GM23248 (cell line): ENCODE measurements around the gene TSPEAR. TPM values are rescaled to one million over a fixed set of nuclear protein-coding genes. Genes with fewer than 3 reads are reported as not detected.

ENCODE experiments used
- DNase-seq: peaks from one replicate; pipeline ENCODE4 v3.0.0-alpha.2; 2015
- H2AFZ ChIP-seq: fragments of 200-600 bp; sonication (generic); 2 replicates; pipeline ENCODE4 v1.6.1; 2016; ENCODE audit warnings: antibody characterized with exemption
- H3F3A ChIP-seq: fragments of 200-600 bp; sonication (generic); 2 replicates; pipeline ENCODE4 v1.6.1; 2016; ENCODE audit warnings: mild to moderate bottlenecking, antibody characterized with exemption, mixed run types; ENCODE audit not compliant: insufficient read depth
- H3K27ac ChIP-seq: fragments of 200-600 bp; sonication (generic); 2 replicates; pipeline ENCODE4 v1.5.1; 2016; ENCODE audit warnings: mild to moderate bottlenecking
- H3K27me3 ChIP-seq: fragments of 200-600 bp; sonication (generic); replicated peaks from 2 replicates; pipeline ENCODE4 v1.6.1; 2016; ENCODE audit warnings: mild to moderate bottlenecking; ENCODE audit not compliant: insufficient read depth
- H3K36me3 ChIP-seq: fragments of 200-600 bp; sonication (generic); 2 replicates; pipeline ENCODE4 v1.6.1; 2016; ENCODE audit warnings: low read depth, mild to moderate bottlenecking
- H3K4me1 ChIP-seq: fragments of 200-600 bp; sonication (generic); 2 replicates; pipeline ENCODE4 v1.6.1; 2016; ENCODE audit warnings: mild to moderate bottlenecking; ENCODE audit not compliant: insufficient read depth
- H3K4me2 ChIP-seq: fragments of 200-600 bp; sonication (generic); one replicate; pipeline ENCODE4 v1.6.1; 2016; ENCODE audit warnings: mild to moderate bottlenecking; ENCODE audit not compliant: unreplicated experiment
- H3K4me3 ChIP-seq: fragments of 200-600 bp; sonication (generic); 2 replicates; pipeline ENCODE4 v1.5.1; 2016; ENCODE audit warnings: mild to moderate bottlenecking
- H3K79me2 ChIP-seq: fragments of 200-600 bp; sonication (generic); 2 replicates; pipeline ENCODE4 v1.6.1; 2016; ENCODE audit warnings: mild to moderate bottlenecking; ENCODE audit not compliant: insufficient read depth
- H3K9ac ChIP-seq: fragments of 200-600 bp; sonication (generic); 2 replicates; pipeline ENCODE4 v1.6.1; 2016; ENCODE audit warnings: mild to moderate bottlenecking
- H3K9me2 ChIP-seq: fragments of 200-600 bp; sonication (generic); 2 replicates; pipeline ENCODE4 v1.6.1; 2016; ENCODE audit warnings: mixed run types, mild to moderate bottlenecking, moderate library complexity; ENCODE audit not compliant: insufficient read depth
- H3K9me3 ChIP-seq: fragments of 200-600 bp; sonication (generic); one replicate; pipeline ENCODE4 v1.6.1; 2017; ENCODE audit warnings: low read depth
- H4K20me1 ChIP-seq: fragments of 200-600 bp; sonication (generic); 2 replicates; pipeline ENCODE4 v1.6.0; 2016; ENCODE audit not compliant: insufficient read depth
- EZH2 ChIP-seq: fragments of 200-600 bp; sonication (generic); IDR thresholded peaks from 2 replicates; pipeline ENCODE4 v1.6.1; 2018; ENCODE audit warnings: antibody characterized with exemption, mild to moderate bottlenecking; ENCODE audit not compliant: insufficient read depth, poor library complexity, severe bottlenecking
- EZH2phosphoT487 ChIP-seq: fragments of 200-600 bp; sonication (generic); IDR thresholded peaks from 2 replicates; pipeline ENCODE4 v1.6.1; 2018; ENCODE audit warnings: antibody characterized with exemption, moderate library complexity, mild to moderate bottlenecking, low read depth; ENCODE audit not compliant: insufficient read depth
- whole genome bisulfite sequencing, 2 experiments: methylation state at CpG; one replicate each; pipeline ENCODE4 v1.1.6; 2015 to 2017; ENCODE audit warnings: low lambda C conversion rate in 2 of 2, low coverage in 1 of 2; ENCODE audit errors: missing lambda C conversion rate in 2 of 2; 5-methylcytosine and 5-hydroxymethylcytosine counted together
- in situ Hi-C: fragments of 300-500 bp; cut with MboI; formaldehyde crosslinking; loops from 2 replicates; pipeline ENCODE4 v1.15.0; 2020
- polyA plus RNA-seq: library from polyadenylated mRNA; unstranded; fragments of >200 nt; fragmentation: Nextera tagmentation; extraction: Ambion mirVana; gene quantifications from 2 replicates; pipeline ENCODE4 v1.2.1, GENCODE V29; 2016
- total RNA-seq: library from RNA; depleted of rRNA; stranded (reverse); fragments of >200 nt; shearing (Covaris generic); gene quantifications from 2 replicates; pipeline ENCODE4 v1.2.3, GENCODE V29; 2014

TSPEAR gene
- total and polyA plus RNA-seq, 2 experiments from 2014 or later, result not detected

DNA sequence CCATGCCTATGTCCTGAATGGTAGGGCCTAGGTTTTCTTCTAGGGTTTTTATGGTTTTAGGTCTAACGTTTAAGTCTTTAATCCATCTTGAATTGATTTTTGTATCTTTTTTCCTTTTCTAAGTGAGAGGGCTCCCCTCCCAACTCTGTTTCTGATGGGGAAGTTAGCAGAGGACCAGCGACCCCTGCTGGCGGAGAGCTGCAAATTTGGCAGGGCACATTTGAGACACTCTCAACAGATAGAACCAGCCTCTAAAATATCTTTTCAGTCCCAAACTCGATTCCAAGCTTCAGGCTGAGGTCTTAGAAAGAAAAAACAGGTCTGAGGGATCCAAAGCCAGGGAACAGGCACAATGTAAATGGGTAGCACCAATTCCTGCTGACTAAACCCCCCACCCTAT is 223.5 kb downstream of the TSPEAR start:
- in situ Hi-C loops, result no loop called here
- Histone ChIP-seq H3K9me3 (no peaks in the 10 kb centered on the region), H3K4me2 (no peak overlapping the region), H3K9me2 (no peaks in the 10 kb centered on the region), H3K4me1 (no peaks in the 10 kb centered on the region), H3K27me3 (peaks cover 6% of the 10 kb centered on the region; the same call in 1 of the 2 replicates), H3K27ac (no peak overlapping the region), H3K9ac (no peak overlapping the region), H3F3A (no peaks in the 10 kb centered on the region), H4K20me1 (no peaks in the 10 kb centered on the region), H3K79me2 (no peaks in the 10 kb centered on the region), H2AFZ (no peak overlapping the region), H3K4me3 (no peak overlapping the region), H3K36me3 (no peaks in the 10 kb centered on the region)
- peak; percentile 53 for DNase-seq
- TF ChIP-seq EZH2, result no peak
- TF ChIP-seq EZH2phosphoT487, result no peak
- WGBS, 2 experiments, result 7 to 15% methylated on average over 4 of the region's 4 CpGs

DNA sequence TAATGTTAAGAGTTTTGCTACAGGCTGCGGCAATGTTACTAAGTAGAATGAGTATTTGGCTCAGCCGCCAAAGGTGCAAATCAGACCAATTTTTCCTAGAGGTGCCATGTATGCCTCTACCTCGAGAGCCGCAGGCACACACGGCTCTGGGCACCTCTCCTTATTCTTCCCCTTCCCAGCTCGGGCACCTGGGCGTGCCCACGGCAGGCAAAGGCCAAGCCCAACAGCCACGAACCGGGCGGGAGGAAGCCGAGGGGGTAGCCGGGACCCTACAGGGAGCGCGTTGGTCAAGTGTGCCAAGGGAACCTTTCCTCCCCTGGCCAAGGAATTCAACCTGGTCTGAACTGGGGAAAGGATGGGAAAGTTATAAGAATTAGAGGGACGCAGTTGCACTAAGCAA is 225.1 kb downstream of the TSPEAR start:
- 67 to 77% methylated on average over 16 of the region's 16 CpGs for WGBS, 2 experiments
- H3K27me3 ChIP-seq, result peaks cover 6% of the 10 kb centered on the region; the same call in 1 of the 2 replicates
- no peaks in the 10 kb centered on the region for H4K20me1 ChIP-seq
- H3K27ac ChIP-seq, result no peak overlapping the region
- in situ Hi-C loops, result no loop called here
- no peak overlapping the region for H3K4me3 ChIP-seq
- H3K4me1 ChIP-seq, result no peaks in the 10 kb centered on the region
- TF ChIP-seq EZH2 (no peak), EZH2phosphoT487 (no peak)
- H3K36me3 ChIP-seq, result no peaks in the 10 kb centered on the region
- no peaks in the 10 kb centered on the region for H3K79me2 ChIP-seq
- no peak overlapping the region for H3K9ac ChIP-seq
- H3F3A ChIP-seq, result no peaks in the 10 kb centered on the region
- no peak for DNase-seq
- no peak overlapping the region for H2AFZ ChIP-seq
- no peaks in the 10 kb centered on the region for H3K9me2 ChIP-seq
- H3K4me2 ChIP-seq, result no peak overlapping the region
- H3K9me3 ChIP-seq, result no peaks in the 10 kb centered on the region

GRCh38 chr21:44485796-44486195 is 225.6 kb downstream of the TSPEAR start:
- H3K27ac ChIP-seq, result no peak overlapping the region
- no peaks in the 10 kb centered on the region for H3K9me3 ChIP-seq
- no peak overlapping the region for H2AFZ ChIP-seq
- H3K9me2 ChIP-seq, result no peaks in the 10 kb centered on the region
- WGBS, 2 experiments, result 70 to 77% methylated on average over 10 of the region's 10 CpGs
- no peak overlapping the region for H3K9ac ChIP-seq
- in situ Hi-C loops, result no loop called here
- no peak overlapping the region for H3K4me3 ChIP-seq
- H3K4me2 ChIP-seq, result no peak overlapping the region
- H3K36me3 ChIP-seq, result no peaks in the 10 kb centered on the region
- H3K79me2 ChIP-seq, result no peaks in the 10 kb centered on the region
- peaks cover 6% of the 10 kb centered on the region; the same call in 1 of the 2 replicates for H3K27me3 ChIP-seq
- H4K20me1 ChIP-seq, result no peaks in the 10 kb centered on the region
- no peak for TF ChIP-seq EZH2phosphoT487
- no peak for TF ChIP-seq EZH2
- H3K4me1 ChIP-seq, result no peaks in the 10 kb centered on the region
- no peak for DNase-seq
- H3F3A ChIP-seq, result no peaks in the 10 kb centered on the region

DNA sequence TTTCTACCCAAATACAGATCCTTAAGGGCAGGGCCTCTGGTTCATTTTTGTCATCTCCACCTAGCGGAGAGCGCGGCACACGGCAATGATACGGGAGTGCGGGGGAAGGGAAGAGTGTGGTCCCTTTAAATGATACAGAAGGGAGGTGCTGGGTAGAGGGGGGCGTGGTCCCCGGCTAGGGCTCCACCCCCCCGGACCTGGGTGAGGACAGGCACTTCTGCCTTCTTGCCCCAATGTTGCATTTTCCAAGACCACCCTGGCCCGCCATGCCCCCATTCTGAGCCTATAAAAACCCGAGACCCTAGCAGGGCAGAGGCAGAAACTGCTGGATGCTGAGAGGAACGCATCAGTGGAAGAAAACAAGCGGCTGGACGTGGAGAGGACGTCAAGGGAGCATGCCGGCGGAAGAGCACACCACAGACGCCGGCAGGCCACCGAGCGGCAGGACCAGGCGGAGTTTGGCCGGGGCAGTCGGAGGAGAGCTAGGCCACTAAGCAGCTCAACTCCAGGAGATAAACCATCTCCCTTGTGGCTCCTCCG is 226.0 kb downstream of the TSPEAR start:
- Histone ChIP-seq H3F3A (no peaks in the 10 kb centered on the region), H3K79me2 (no peaks in the 10 kb centered on the region), H2AFZ (no peak overlapping the region), H3K27me3 (peaks cover 6% of the 10 kb centered on the region; the same call in 1 of the 2 replicates), H3K4me2 (no peak overlapping the region), H3K36me3 (no peaks in the 10 kb centered on the region), H3K9me3 (no peaks in the 10 kb centered on the region), H3K9me2 (no peaks in the 10 kb centered on the region), H4K20me1 (no peaks in the 10 kb centered on the region), H3K4me1 (no peaks in the 10 kb centered on the region), H3K4me3 (no peak overlapping the region), H3K27ac (no peak overlapping the region), H3K9ac (no peak overlapping the region)
- in situ Hi-C loops, result no loop called here
- no peak for DNase-seq
- WGBS, 2 experiments, result 74% methylated on average over 24 to 25 of the region's 25 CpGs
- no peak for TF ChIP-seq EZH2
- no peak for TF ChIP-seq EZH2phosphoT487
